Activated T-cell treated with anti-CD3 and anti-CD28 coated beads for 48 hours (primary cell): ENCODE results near the gene AGRN.
"Not testable (repeated sequence)": the region's sequence is repeated elsewhere in the genome, so short reads cannot be mapped to it uniquely, and the experiment has no call there.

Source experiments
- DNase-seq: peaks from one replicate; pipeline ENCODE4 v3.0.0-alpha.2; 2020; ENCODE audit warnings: low read depth

Gene AGRN

GRCh38 chr1:1001057-1001783 is 18.7 kb upstream of the AGRN start:
- no peak for DNase-seq

GRCh38 chr1:1003618-1004419 is 16.1 kb upstream of the AGRN start:
- DNase-seq = no peak

- DNase-seq = no peak
These were observed 15.5 kb upstream of the AGRN start for GRCh38 chr1:1004420-1004779.

- no peak for DNase-seq
These were observed 14.9 kb upstream of the AGRN start for GRCh38 chr1:1004780-1005697.

GRCh38 chr1:1005774-1006304 is 14.1 kb upstream of the AGRN start:
- DNase-seq = no peak

GRCh38 chr1:1006305-1007159 is 13.4 kb upstream of the AGRN start:
- DNase-seq = no peak

GRCh38 chr1:1010131-1010530 is 9.8 kb upstream of the AGRN start:
- DNase-seq = not testable (repeated sequence)

- DNase-seq = no peak
These were observed 8.4 kb upstream of the AGRN start for GRCh38 chr1:1011396-1011949.

GRCh38 chr1:1012736-1013104 is 7.2 kb upstream of the AGRN start:
- not testable (repeated sequence) for DNase-seq

- DNase-seq = peak; percentile 80
These were observed 6.6 kb upstream of the AGRN start, which contains the start of gene ISG15 for GRCh38 chr1:1013105-1013921. Gene ISG15 (plus strand): TSS chr1:1013497. CDS start chr1:1013574, 77 bp downstream.

- no peak for DNase-seq
These were observed 5.8 kb upstream of the AGRN start for GRCh38 chr1:1013922-1014648.

GRCh38 chr1:1014799-1015681 is 4.9 kb upstream of the AGRN start:
- no peak for DNase-seq

GRCh38 chr1:1017397-1018320 is 2.3 kb upstream of the AGRN start:
- DNase-seq = not testable (repeated sequence)

- not testable (repeated sequence) for DNase-seq
These were observed 1.6 kb upstream of the AGRN start for GRCh38 chr1:1018321-1018685.

GRCh38 chr1:1019122-1019999 is 559 bp upstream of the AGRN start:
- DNase-seq = peak; percentile 82

- DNase-seq = no peak
These were observed 592 bp downstream of the AGRN start for GRCh38 chr1:1020415-1021009.
